WTC11 (cell line): ENCODE measurements around the gene ASCL2. TPM values are rescaled to one million over a fixed set of nuclear protein-coding genes. Genes with fewer than 3 reads are reported as not detected.

Source experiments
- AFF4 ChIP-seq: sonication (generic); formaldehyde crosslinking; IDR thresholded peaks from 2 replicates; pipeline ENCODE4 v1.8.1; 2023; ENCODE audit warnings: mild to moderate bottlenecking, missing genetic modification reagents, borderline replicate concordance
- ATF1 ChIP-seq: sonication (generic); formaldehyde crosslinking; IDR thresholded peaks from 2 replicates; pipeline ENCODE4 v1.8.1; 2023; ENCODE audit warnings: mild to moderate bottlenecking, moderate library complexity, missing genetic modification reagents
- ATF2 ChIP-seq: sonication (generic); formaldehyde crosslinking; IDR thresholded peaks from 2 replicates; pipeline ENCODE4 v1.8.1; 2022; ENCODE audit warnings: low read depth, missing genetic modification reagents, borderline replicate concordance
- EMX1 ChIP-seq: fragments of 250-450 bp; sonication (Bioruptor Pico); IDR thresholded peaks from 2 replicates; pipeline ENCODE4 v1.8.0; 2021; ENCODE audit warnings: mild to moderate bottlenecking
- HMGA2 ChIP-seq: fragments of 250-450 bp; sonication (Bioruptor Pico); IDR thresholded peaks from 2 replicates; pipeline ENCODE4 v1.4.0; 2021; ENCODE audit warnings: mild to moderate bottlenecking, moderate library complexity
- HMGXB4 ChIP-seq: sonication (generic); formaldehyde crosslinking; IDR thresholded peaks from 2 replicates; pipeline ENCODE4 v1.8.1; 2023; ENCODE audit warnings: mild to moderate bottlenecking, moderate library complexity, missing genetic modification reagents
- NFE2L1 ChIP-seq: sonication (generic); formaldehyde crosslinking; IDR thresholded peaks from 2 replicates; pipeline ENCODE4 v1.8.1; 2023; ENCODE audit warnings: missing genetic modification reagents
- NR1H2 ChIP-seq: sonication (generic); formaldehyde crosslinking; IDR thresholded peaks from 2 replicates; pipeline ENCODE4 v1.9.0; 2021; ENCODE audit warnings: mild to moderate bottlenecking, moderate library complexity, missing genetic modification reagents
- PREB ChIP-seq: sonication (generic); formaldehyde crosslinking; IDR thresholded peaks from 2 replicates; pipeline ENCODE4 v1.8.1; 2022; ENCODE audit warnings: mild to moderate bottlenecking, missing genetic modification reagents, moderate library complexity, borderline replicate concordance
- SP1 ChIP-seq: sonication (generic); formaldehyde crosslinking; conservative IDR thresholded peaks from 2 replicates; pipeline ENCODE4 v1.8.1; 2022; ENCODE audit warnings: missing genetic modification reagents
- ZNF281 ChIP-seq: sonication (generic); formaldehyde crosslinking; IDR thresholded peaks from 2 replicates; pipeline ENCODE4 v1.8.0; 2023; ENCODE audit warnings: mild to moderate bottlenecking, missing genetic modification reagents
- ZNF532 ChIP-seq: fragments of 250-450 bp; sonication (Bioruptor Pico); IDR thresholded peaks from 2 replicates; pipeline ENCODE4 v1.9.0; 2021; ENCODE audit warnings: mild to moderate bottlenecking, borderline replicate concordance
- ZSCAN18 ChIP-seq: fragments of 250-450 bp; sonication (Bioruptor Pico); IDR thresholded peaks from 2 replicates; pipeline ENCODE4 v2.1.2; 2022; ENCODE audit warnings: mild to moderate bottlenecking, moderate library complexity
- total RNA-seq: library from RNA; stranded (reverse); gene quantifications from 3 replicates; pipeline ENCODE4 v1.2.3, GENCODE V29; 2021

The ASCL2 gene
- total RNA-seq, 1 experiment from 2014 or later, result 0.24 TPM

GRCh38 chr11:2318707-2319106 lies 48.3 kb upstream of the ASCL2 start (continued):
- TF ChIP-seq PREB (CRISPR knock-in tag) (no peak), SP1 (CRISPR knock-in tag) (no peak), ZNF281 (CRISPR knock-in tag) (no peak), ZSCAN18 (CRISPR knock-in tag) (no peak), NFE2L1 (CRISPR knock-in tag) (no peak), AFF4 (CRISPR knock-in tag) (no peak), NR1H2 (CRISPR knock-in tag) (no peak), HMGA2 (CRISPR knock-in tag) (no peak), EMX1 (CRISPR knock-in tag) (no peak), ATF2 (no peak), HMGXB4 (CRISPR knock-in tag) (no peak), ZNF532 (CRISPR knock-in tag) (no peak), ATF1 (CRISPR knock-in tag) (no peak)
- TF ChIP-seq, all 79 proteins: peak for 0
